T-helper 1 cell (primary cell): ENCODE measurements around the gene ARHGAP15.

Source experiments
- DNase-seq, 5 donors: peaks; one replicate each; pipeline ENCODE4 v3.0.0-alpha.2; 2012 to 2020

The ARHGAP15 gene

GRCh38 chr2:143734507-143734906 lies 605.3 kb downstream of the ARHGAP15 start:
- DNase-seq, result no peak

- no peak for DNase-seq
These were observed 607.7 kb downstream of the ARHGAP15 start for GRCh38 chr2:143736904-143737303.

GRCh38 chr2:143740431-143740830 lies 611.2 kb downstream of the ARHGAP15 start:
- DNase-seq, result no peak

GRCh38 chr2:143741205-143741604 lies 612.0 kb downstream of the ARHGAP15 start:
- DNase-seq, result no peak

- DNase-seq, result no peak
These were observed 613.4 kb downstream of the ARHGAP15 start for GRCh38 chr2:143742581-143742980.

GRCh38 chr2:143744114-143744513 lies 614.9 kb downstream of the ARHGAP15 start:
- DNase-seq, result no peak

- no peak for DNase-seq
These were observed 615.8 kb downstream of the ARHGAP15 start for GRCh38 chr2:143745060-143745459.

GRCh38 chr2:143754742-143755141 lies 625.5 kb downstream of the ARHGAP15 start:
- no peak for DNase-seq

GRCh38 chr2:143758629-143759330 lies 629.6 kb downstream of the ARHGAP15 start:
- no peak for DNase-seq

- no peak for DNase-seq
These were observed 630.2 kb downstream of the ARHGAP15 start for GRCh38 chr2:143759455-143759854.

- no peak for DNase-seq
These were observed 633.1 kb downstream of the ARHGAP15 start for GRCh38 chr2:143762176-143762928.

GRCh38 chr2:143764261-143764660 lies 635.0 kb downstream of the ARHGAP15 start:
- DNase-seq, result no peak

GRCh38 chr2:143764706-143765105 lies 635.5 kb downstream of the ARHGAP15 start:
- no peak for DNase-seq

GRCh38 chr2:143768991-143769390 lies 639.8 kb downstream of the ARHGAP15 start:
- no peak for DNase-seq

- DNase-seq, result no peak
These were observed 642.7 kb downstream of the ARHGAP15 start for GRCh38 chr2:143771939-143772338.

- no peak for DNase-seq
These were observed 647.5 kb downstream of the ARHGAP15 start for GRCh38 chr2:143776526-143777297.

- no peak for DNase-seq
These were observed 649.8 kb downstream of the ARHGAP15 start for GRCh38 chr2:143779021-143779420.

GRCh38 chr2:143786026-143786765 lies 657.0 kb downstream of the ARHGAP15 start:
- no peak for DNase-seq

GRCh38 chr2:143787674-143788073 lies 658.5 kb downstream of the ARHGAP15 start:
- DNase-seq, result no peak

GRCh38 chr2:143792602-143793001 lies 663.4 kb downstream of the ARHGAP15 start:
- no peak for DNase-seq

- no peak for DNase-seq
These were observed 664.2 kb downstream of the ARHGAP15 start for GRCh38 chr2:143793381-143793780.

- no peak for DNase-seq
These were observed 666.8 kb downstream of the ARHGAP15 start for GRCh38 chr2:143796051-143796450.

- no peak for DNase-seq
These were observed 672.3 kb downstream of the ARHGAP15 start for GRCh38 chr2:143801561-143801960.
